Measurements from ENCODE around the gene CERCAM. TPM values are rescaled to one million over a fixed set of nuclear protein-coding genes. Genes with fewer than 3 reads are reported as not detected.

CERCAM gene
- total and polyA plus RNA-seq, 2 experiments from 2014 or later = 49.2 to 117 TPM

DNA sequence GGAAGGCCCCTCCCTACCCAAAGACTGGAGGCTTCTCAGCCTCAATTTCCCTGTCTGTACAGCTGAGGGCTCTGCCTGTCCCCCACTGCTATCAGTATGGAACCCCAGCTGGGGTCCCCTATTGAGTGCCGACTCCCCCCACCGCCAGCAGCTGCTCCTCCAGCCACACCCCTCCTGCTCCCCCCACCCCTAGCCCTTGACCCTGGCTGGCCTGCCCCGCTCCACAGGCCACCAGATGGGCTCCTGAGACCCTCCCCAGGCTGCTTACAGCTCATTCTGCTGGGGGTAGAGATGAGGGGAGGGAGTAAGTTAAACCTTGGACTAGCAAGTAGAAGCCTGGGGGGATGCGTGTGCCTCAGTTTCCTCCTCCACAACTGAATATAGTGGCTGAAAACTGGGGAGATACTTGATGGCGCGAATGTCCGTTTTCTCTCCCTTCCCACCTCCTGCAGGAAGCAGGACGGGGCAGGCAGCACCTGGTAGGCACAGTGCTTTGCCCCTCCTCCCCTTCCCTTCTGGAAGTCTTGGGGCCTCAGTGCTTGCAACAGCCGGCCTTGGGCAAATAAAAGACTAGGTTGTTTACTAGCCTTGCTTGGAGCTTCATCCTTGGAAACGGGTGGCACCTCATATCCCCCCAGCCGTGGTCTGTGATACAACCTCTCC is 30.4 kb upstream of the CERCAM start:
- DNase-seq (ENCODE audit: low spot score) = no peak
- Histone ChIP-seq H3K36me3 (replicated peaks; ENCODE audit: insufficient read depth, low read depth) (no peaks in the 10 kb centered on the region), H2AFZ (no peak overlapping the region), H3K4me3 (no peak overlapping the region), H3K9me2 (replicated peaks; ENCODE audit: insufficient read depth) (no peaks in the 10 kb centered on the region), H3K4me1 (ENCODE audit: insufficient read depth) (peaks cover 7% of the 10 kb centered on the region), H3K27ac (no peak overlapping the region), H4K20me1 (ENCODE audit: insufficient read depth, poor library complexity, severe bottlenecking) (peaks cover 12% of the 10 kb centered on the region), H3K9me3 (ENCODE audit: low read depth) (no peaks in the 10 kb centered on the region), H3K79me2 (no peaks in the 10 kb centered on the region), H3K27me3 (peaks cover 67% of the 10 kb centered on the region), H3K4me2 (no peak overlapping the region)
- TF ChIP-seq CTCF (IDR thresholded peaks at IDR 0.05; ENCODE audit: poor library complexity) (no peak), EZH2 (IDR thresholded peaks at IDR 0.05; ENCODE audit: borderline replicate concordance) (no peak), EZH2phosphoT487 (IDR thresholded peaks at IDR 0.05; ENCODE audit: low read depth, severe bottlenecking, unreplicated experiment) (no peak)
- 80% methylated on average over 11 of the region's 11 CpGs for WGBS (ENCODE audit: low lambda C conversion rate, missing lambda C conversion rate)

- H3K27me3 ChIP-seq = peaks cover 72% of the 10 kb centered on the region
- no peak for DNase-seq (ENCODE audit: low spot score)
- H3K9me3 ChIP-seq (ENCODE audit: low read depth) = no peaks in the 10 kb centered on the region
- H3K4me2 ChIP-seq = no peak overlapping the region
- H3K79me2 ChIP-seq = no peaks in the 10 kb centered on the region
- H3K9me2 ChIP-seq (replicated peaks; ENCODE audit: insufficient read depth) = no peaks in the 10 kb centered on the region
- no peak overlapping the region for H3K4me3 ChIP-seq
- H4K20me1 ChIP-seq (ENCODE audit: insufficient read depth, poor library complexity, severe bottlenecking) = peaks cover 12% of the 10 kb centered on the region
- H2AFZ ChIP-seq = no peak overlapping the region
- H3K36me3 ChIP-seq (replicated peaks; ENCODE audit: insufficient read depth, low read depth) = no peaks in the 10 kb centered on the region
- no peak overlapping the region for H3K27ac ChIP-seq
- 93% methylated on average over 8 of the region's 8 CpGs for WGBS (ENCODE audit: low lambda C conversion rate, missing lambda C conversion rate)
- H3K4me1 ChIP-seq (ENCODE audit: insufficient read depth) = peaks cover 7% of the 10 kb centered on the region
- no peak for TF ChIP-seq EZH2 (IDR thresholded peaks at IDR 0.05; ENCODE audit: borderline replicate concordance)
- TF ChIP-seq CTCF (IDR thresholded peaks at IDR 0.05; ENCODE audit: poor library complexity) = no peak
- no peak for TF ChIP-seq EZH2phosphoT487 (IDR thresholded peaks at IDR 0.05; ENCODE audit: low read depth, severe bottlenecking, unreplicated experiment)
These were observed 29.6 kb upstream of the CERCAM start for GRCh38 chr9:128390813-128391711.

DNA sequence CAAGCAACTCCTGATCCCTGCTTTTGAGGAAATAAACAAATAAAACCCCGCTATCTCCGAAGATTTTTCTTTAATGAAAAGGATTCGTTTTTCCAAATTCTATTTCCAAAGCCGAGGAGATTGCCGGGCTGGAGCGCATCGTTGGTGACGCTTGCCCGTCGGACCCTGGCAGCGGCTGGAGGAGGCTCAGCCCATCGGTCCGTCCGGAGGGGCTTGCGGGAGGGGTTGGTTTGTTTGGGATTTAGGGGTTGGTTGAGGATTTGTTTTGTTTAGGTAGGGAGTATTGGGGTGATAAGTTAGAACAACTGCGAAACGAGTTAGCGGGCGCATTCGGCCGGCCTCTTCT is 28.7 kb upstream of the CERCAM start:
- H3K36me3 ChIP-seq (replicated peaks; ENCODE audit: insufficient read depth, low read depth) = no peaks in the 10 kb centered on the region
- peaks cover 7% of the 10 kb centered on the region for H3K4me1 ChIP-seq (ENCODE audit: insufficient read depth)
- H3K9me3 ChIP-seq (ENCODE audit: low read depth) = no peaks in the 10 kb centered on the region
- H3K4me2 ChIP-seq = peak overlapping the region; percentile 70
- WGBS (ENCODE audit: low lambda C conversion rate, missing lambda C conversion rate) = 34% methylated on average over 21 of the region's 21 CpGs
- TF ChIP-seq EZH2 (IDR thresholded peaks at IDR 0.05; ENCODE audit: borderline replicate concordance) (peak; percentile 58), CTCF (IDR thresholded peaks at IDR 0.05; ENCODE audit: poor library complexity) (no peak), EZH2phosphoT487 (IDR thresholded peaks at IDR 0.05; ENCODE audit: low read depth, severe bottlenecking, unreplicated experiment) (peak; percentile 48)
- no peaks in the 10 kb centered on the region for H3K79me2 ChIP-seq
- no peaks in the 10 kb centered on the region for H3K9me2 ChIP-seq (replicated peaks; ENCODE audit: insufficient read depth)
- peaks cover 81% of the 10 kb centered on the region for H3K27me3 ChIP-seq
- H3K27ac ChIP-seq = no peak overlapping the region
- DNase-seq (ENCODE audit: low spot score) = no peak
- H3K4me3 ChIP-seq = no peak overlapping the region
- H2AFZ ChIP-seq = no peak overlapping the region
- peaks cover 12% of the 10 kb centered on the region for H4K20me1 ChIP-seq (ENCODE audit: insufficient read depth, poor library complexity, severe bottlenecking)
